ENCODE measurements around the gene BRPF1. TPM values are rescaled to one million over a fixed set of nuclear protein-coding genes. Genes with fewer than 3 reads are reported as not detected.
A peak's percentile ranks its signal among the peaks of the same experiment; 100 is the strongest.

BRPF1 gene
- total RNA-seq, 2 experiments from 2014 or later = 23.7 to 25.6 TPM

GRCh38 chr3:9749645-9750555 is 18.4 kb downstream of the BRPF1 start, which contains the start of gene OGG1:
TSS of gene OGG1 (plus strand) at chr3:9749952. CDS start at chr3:9750287, 335 bp downstream.
- ATAC-seq (ENCODE audit: poor library complexity) = peak; percentile 94
- CTCF ChIA-PET = interaction anchor here (1.0 to 1.5 kb wide), 6 partner anchors 19 to 183 kb away, joined by 3 to 9 read pairs (median 4); partner anchors contain the start of genes ARPC4 and BRPF1
- H3K4me1 Mint-ChIP-seq (ENCODE audit: low read depth) = peaks cover 48% of the 10 kb centered on the region

GRCh38 chr3:9750556-9751411 is 19.2 kb downstream of the BRPF1 start:
- ATAC-seq (ENCODE audit: poor library complexity) (no peak), DNase-seq (no peak)
- H3K4me3 ChIP-seq (ENCODE audit: low read length) = peak overlapping the region; percentile 82
- H3K36me3 Mint-ChIP-seq (ENCODE audit: low read depth) = peaks cover 77% of the 10 kb centered on the region
- H3K27me3 Mint-ChIP-seq = no peaks in the 10 kb centered on the region
- peak overlapping the region; percentile 85 for H3K27ac Mint-ChIP-seq
- peak overlapping the region; percentile 69 to 74 for H3K27ac ChIP-seq (ENCODE audit: low read depth in 1 of 2, low read length in 2 of 2)
- POLR2A ChIA-PET = interaction anchor here (0.6 to 3.3 kb wide), 8 partner anchors 19 to 387 kb away, joined by 3 to 41 read pairs (median 6); partner anchors contain the start of genes ARPC4, BRPF1, MTMR14 and TADA3
- H3K9me3 ChIP-seq (ENCODE audit: control insufficient read depth in 1 of 2, insufficient read depth in 1 of 2, low read length in 2 of 2) = no peaks in the 10 kb centered on the region
- peaks cover 44% of the 10 kb centered on the region for H3K4me1 ChIP-seq (ENCODE audit: insufficient read depth, low read length)
- intact Hi-C loops (cut with DNase I, micrococcal nuclease) = loop anchor here (1.0 to 2.0 kb wide), 2 partner anchors 42 to 92 kb away; partner anchors contain the start of gene TADA3 (in 2 of the 2)
- no peaks in the 10 kb centered on the region for H3K9me3 Mint-ChIP-seq
- peaks cover 51% of the 10 kb centered on the region for H3K4me1 Mint-ChIP-seq (ENCODE audit: low read depth)
- CTCF ChIA-PET = interaction anchor here (1.4 kb wide), 1 partner anchor 182 kb away, joined by 4 read pairs; no protein-coding TSS in a partner anchor
- TF ChIP-seq CTCF (IDR thresholded peaks at IDR 0.05) = no peak
- no peaks in the 10 kb centered on the region for H3K27me3 ChIP-seq (ENCODE audit: control insufficient read depth in 1 of 2, insufficient read depth in 2 of 2, low read length in 2 of 2)
- peak overlapping the region; percentile 95 for H3K4me3 Mint-ChIP-seq
- H3K36me3 ChIP-seq (ENCODE audit: insufficient read depth, low read length) = peaks cover 49% of the 10 kb centered on the region

More at GRCh38 chr3:9749645-9750555, 18.4 kb downstream of the BRPF1 start, which contains the start of gene OGG1:
- Mint-ChIP-seq H3K36me3 (ENCODE audit: low read depth) (peaks cover 77% of the 10 kb centered on the region), H3K27me3 (no peaks in the 10 kb centered on the region), H3K4me3 (peak within 1 kb of the TSS; percentile 95), H3K27ac (peak within 1 kb of the TSS; percentile 85), H3K9me3 (no peaks in the 10 kb centered on the region)
- POLR2A ChIA-PET = interaction anchor here (1.0 to 3.3 kb wide), 14 partner anchors 10 to 387 kb away, joined by 3 to 41 read pairs (median 5); partner anchors contain the start of genes ARPC4, BRPF1, CAMK1 and CRELD1
- no peaks in the 10 kb centered on the region for H3K9me3 ChIP-seq (ENCODE audit: control insufficient read depth in 1 of 2, insufficient read depth in 1 of 2, low read length in 2 of 2)
- intact Hi-C loops (cut with DNase I, micrococcal nuclease) = loop anchor here (1.0 to 5.0 kb wide), 6 partner anchors 19 to 142 kb away; partner anchors contain the start of genes TADA3 (in 2 of the 2), BRPF1 (in 1 of the 2) and JAGN1 (in 1 of the 2)
- peaks cover 37% of the 10 kb centered on the region for H3K4me1 ChIP-seq (ENCODE audit: insufficient read depth, low read length)
- peak; percentile 84 to 98 (median 91) for DNase-seq
- peaks cover 51% of the 10 kb centered on the region for H3K36me3 ChIP-seq (ENCODE audit: insufficient read depth, low read length)
- TF ChIP-seq CTCF (IDR thresholded peaks at IDR 0.05) = no peak
- H3K27me3 ChIP-seq (ENCODE audit: control insufficient read depth in 1 of 2, insufficient read depth in 2 of 2, low read length in 2 of 2) = no peaks in the 10 kb centered on the region
- peak within 1 kb of the TSS; percentile 82 for H3K4me3 ChIP-seq (ENCODE audit: low read length)
- H3K27ac ChIP-seq (ENCODE audit: low read depth in 1 of 2, low read length in 2 of 2) = peak within 1 kb of the TSS; percentile 69 to 74

- TF ChIP-seq CTCF (IDR thresholded peaks at IDR 0.05) = no peak
- H3K4me3 ChIP-seq (ENCODE audit: low read length) = no peak overlapping the region
- peaks cover 44% of the 10 kb centered on the region for H3K4me1 Mint-ChIP-seq (ENCODE audit: low read depth)
- intact Hi-C loops (cut with DNase I, micrococcal nuclease) = no loop called here
- peaks cover 79% of the 10 kb centered on the region for H3K36me3 Mint-ChIP-seq (ENCODE audit: low read depth)
- ATAC-seq (ENCODE audit: poor library complexity) (no peak), DNase-seq (peak in 2 of 14 experiments; percentile 22 to 23)
- peak overlapping the region; percentile 57 for H3K27ac Mint-ChIP-seq
- H3K9me3 ChIP-seq (ENCODE audit: control insufficient read depth in 1 of 2, insufficient read depth in 1 of 2, low read length in 2 of 2) = no peaks in the 10 kb centered on the region
- peak overlapping the region; percentile 3 for H3K4me3 Mint-ChIP-seq
- H3K27me3 ChIP-seq (ENCODE audit: control insufficient read depth in 1 of 2, insufficient read depth in 2 of 2, low read length in 2 of 2) = no peaks in the 10 kb centered on the region
- H3K9me3 Mint-ChIP-seq = no peaks in the 10 kb centered on the region
- ChIA-PET POLR2A (no interaction called here), CTCF (no interaction called here)
- no peak overlapping the region for H3K27ac ChIP-seq (ENCODE audit: low read depth in 1 of 2, low read length in 2 of 2)
- no peaks in the 10 kb centered on the region for H3K27me3 Mint-ChIP-seq
- H3K36me3 ChIP-seq (ENCODE audit: insufficient read depth, low read length) = peaks cover 59% of the 10 kb centered on the region
- H3K4me1 ChIP-seq (ENCODE audit: insufficient read depth, low read length) = peaks cover 47% of the 10 kb centered on the region
Observed at GRCh38 chr3:9754678-9755077, 23.1 kb downstream of the BRPF1 start.
